Activated CD4-positive, alpha-beta T cell treated with anti-CD3 and anti-CD28 coated beads, Interleukin-2, amount 50 U/mL, for 1 hour (primary cell): ENCODE data around the gene USH1C.
A peak's percentile ranks its signal among the peaks of the same experiment; 100 is the strongest.

ENCODE experiments used
- DNase-seq: peaks from one replicate; pipeline ENCODE4 v3.0.0-alpha.2; 2020

The USH1C gene

GRCh38 chr11:17546240-17546639, 2.0 kb upstream of the USH1C start:
- no peak for DNase-seq

GRCh38 chr11:17543574-17544180, 539 bp downstream of the USH1C start:
- DNase-seq, result no peak

- no peak for DNase-seq
Observed at GRCh38 chr11:17543041-17543440, 1.2 kb downstream of the USH1C start.

GRCh38 chr11:17542249-17542648, 2.0 kb downstream of the USH1C start:
- no peak for DNase-seq

GRCh38 chr11:17541330-17541885, 2.8 kb downstream of the USH1C start:
- no peak for DNase-seq

GRCh38 chr11:17540807-17541206, 3.4 kb downstream of the USH1C start:
- no peak for DNase-seq

GRCh38 chr11:17538731-17539130, 5.5 kb downstream of the USH1C start:
- DNase-seq, result no peak

GRCh38 chr11:17538054-17538453, 6.2 kb downstream of the USH1C start:
- no peak for DNase-seq

- no peak for DNase-seq
Observed at GRCh38 chr11:17537261-17537660, 7.0 kb downstream of the USH1C start.

- no peak for DNase-seq
Observed at GRCh38 chr11:17535488-17535887, 8.7 kb downstream of the USH1C start.

- no peak for DNase-seq
Observed at GRCh38 chr11:17533778-17534415, 10.3 kb downstream of the USH1C start.

- no peak for DNase-seq
Observed at GRCh38 chr11:17533341-17533740, 10.9 kb downstream of the USH1C start.

GRCh38 chr11:17532784-17533183, 11.4 kb downstream of the USH1C start:
- no peak for DNase-seq

GRCh38 chr11:17531636-17532113, 12.5 kb downstream of the USH1C start:
- no peak for DNase-seq

- peak; percentile 5 for DNase-seq
Observed at GRCh38 chr11:17531071-17531600, 13.1 kb downstream of the USH1C start.

- DNase-seq, result no peak
Observed at GRCh38 chr11:17529844-17530185, 14.4 kb downstream of the USH1C start.

- DNase-seq, result no peak
Observed at GRCh38 chr11:17528906-17529843, 15.0 kb downstream of the USH1C start.

GRCh38 chr11:17528181-17528691, 16.0 kb downstream of the USH1C start:
- peak; percentile 38 for DNase-seq

GRCh38 chr11:17527628-17527995, 16.6 kb downstream of the USH1C start:
- no peak for DNase-seq

- DNase-seq, result no peak
Observed at GRCh38 chr11:17526931-17527627, 17.1 kb downstream of the USH1C start.

- DNase-seq, result no peak
Observed at GRCh38 chr11:17526326-17526725, 17.9 kb downstream of the USH1C start.

GRCh38 chr11:17525570-17525969, 18.6 kb downstream of the USH1C start:
- DNase-seq, result no peak
